Glomerular endothelial cell (primary cell): ENCODE data around the gene OCA2. TPM values are rescaled to one million over a fixed set of nuclear protein-coding genes. Genes with fewer than 3 reads are reported as not detected.
"Not testable (repeated sequence)": the region's sequence is repeated elsewhere in the genome, so short reads cannot be mapped to it uniquely, and the experiment has no call there.

ENCODE experiments used
- DNase-seq: peaks from one replicate; pipeline ENCODE4 v3.0.0-alpha.2; 2011; ENCODE audit warnings: low read depth, low spot score; ENCODE audit errors: extremely low read depth
- total RNA-seq: library from RNA; depleted of rRNA; stranded (reverse); fragments of >200 nt; gene quantifications from 2 replicates; pipeline ENCODE4 v1.2.3, GENCODE V29; 2015

Gene OCA2
- total RNA-seq, 1 donor from 2014 or later = not detected

DNA sequence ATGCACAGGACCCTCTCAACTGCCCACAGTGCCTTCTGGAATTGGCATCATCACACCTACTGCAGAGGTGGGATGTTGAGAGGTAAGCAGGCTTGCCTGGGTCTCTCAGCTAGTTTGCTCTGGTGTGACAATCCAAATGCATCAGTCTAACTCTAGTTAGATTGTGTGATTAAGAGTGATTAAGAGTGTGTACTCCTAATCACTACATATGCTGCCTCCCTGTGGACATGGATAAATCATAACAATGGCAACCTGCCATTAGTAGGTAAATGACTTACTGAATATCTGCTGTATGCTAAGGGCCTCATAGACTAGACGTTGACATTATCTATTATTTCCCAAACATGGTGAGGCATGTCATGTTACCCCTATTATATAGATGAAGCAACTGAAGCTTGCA, 342.1 kb downstream of the OCA2 start:
- no peak for DNase-seq

- no peak for DNase-seq
Observed at GRCh38 chr15:27752691-27753090, 346.4 kb downstream of the OCA2 start.

DNA sequence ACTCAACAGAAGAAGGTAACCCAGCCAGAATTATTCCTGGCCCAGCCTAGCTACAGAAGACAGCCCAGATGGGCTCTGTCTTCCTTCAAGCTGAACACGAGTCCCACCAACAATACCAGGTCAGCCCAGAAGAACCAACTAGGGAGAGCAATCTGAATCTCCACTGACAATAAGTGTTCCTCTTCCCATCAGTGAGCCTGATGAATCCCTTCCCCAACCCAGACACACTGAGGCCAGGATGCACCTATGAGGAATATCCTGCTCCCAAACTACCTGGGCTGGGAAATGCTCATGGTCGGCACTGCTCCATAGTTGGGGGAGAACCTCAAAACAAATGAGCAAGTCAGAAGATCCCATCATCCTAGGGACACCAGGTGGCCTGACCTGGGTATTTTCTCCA, 351.1 kb downstream of the OCA2 start:
- DNase-seq = no peak

DNA sequence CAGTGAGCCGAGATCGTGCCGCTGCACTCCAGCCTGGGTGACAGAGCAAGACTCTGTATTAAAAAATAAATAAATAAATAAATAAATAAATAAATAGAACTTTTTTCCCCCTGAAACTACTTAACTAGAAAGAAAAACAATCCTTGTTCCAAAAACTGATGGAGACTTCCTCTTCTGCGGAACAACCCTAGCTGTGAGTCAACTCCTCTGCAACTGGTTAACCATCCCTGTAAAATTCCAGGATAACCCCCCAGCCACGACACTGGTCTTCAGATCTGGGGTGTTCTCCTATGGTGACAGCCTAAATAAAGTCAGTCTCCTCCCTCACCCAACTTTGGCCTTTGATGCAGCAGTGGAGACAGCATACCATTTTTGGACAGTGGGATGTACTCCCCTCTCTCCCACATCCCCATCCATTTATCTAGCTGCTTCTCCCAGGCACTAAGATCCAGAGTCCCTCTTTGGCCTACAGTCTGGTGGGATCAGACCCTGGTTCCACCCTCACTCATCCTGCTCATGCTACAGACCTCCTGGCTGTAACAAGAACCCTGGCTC, 352.6 kb downstream of the OCA2 start:
- no peak for DNase-seq

DNA sequence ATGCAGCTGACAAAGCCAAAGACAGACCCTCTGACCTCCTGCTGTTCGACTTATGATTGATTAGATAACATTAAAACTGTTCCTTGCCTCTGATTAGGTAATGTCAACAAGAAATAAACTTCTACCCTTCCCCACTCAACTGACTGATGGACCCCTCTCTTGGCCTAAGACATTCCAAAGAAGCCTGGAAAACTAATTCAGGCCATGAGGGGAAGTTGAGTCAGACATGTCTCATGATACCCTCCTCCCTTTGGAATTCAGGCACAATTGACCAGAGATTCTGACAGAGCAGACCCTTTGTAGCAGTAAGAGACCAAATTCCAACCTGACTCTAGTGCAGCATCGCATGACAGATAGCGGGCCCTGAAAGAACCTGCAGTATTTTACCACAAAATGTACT, 354.5 kb downstream of the OCA2 start:
- DNase-seq = no peak

DNA sequence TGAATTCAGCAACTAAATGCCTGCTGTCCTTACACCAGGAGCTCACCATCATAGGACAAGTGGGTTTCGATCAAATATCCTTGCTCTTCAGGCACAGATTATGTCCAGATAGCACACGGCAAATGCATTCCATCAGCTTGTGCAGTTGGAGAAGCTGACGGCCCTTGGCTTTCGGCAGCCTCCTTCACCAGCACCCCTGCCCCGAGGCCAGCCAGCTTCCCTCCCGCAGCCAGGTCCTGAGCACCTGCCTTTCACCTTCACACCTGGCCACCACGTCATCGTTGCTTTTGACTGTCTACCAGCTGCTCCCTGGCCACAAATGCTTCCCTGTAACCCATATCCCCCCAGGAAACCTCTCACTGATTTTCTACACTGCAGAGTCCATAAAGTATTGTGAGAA, 355.5 kb downstream of the OCA2 start:
- no peak for DNase-seq

GRCh38 chr15:27742751-27743477, 356.2 kb downstream of the OCA2 start:
- no peak for DNase-seq

DNA sequence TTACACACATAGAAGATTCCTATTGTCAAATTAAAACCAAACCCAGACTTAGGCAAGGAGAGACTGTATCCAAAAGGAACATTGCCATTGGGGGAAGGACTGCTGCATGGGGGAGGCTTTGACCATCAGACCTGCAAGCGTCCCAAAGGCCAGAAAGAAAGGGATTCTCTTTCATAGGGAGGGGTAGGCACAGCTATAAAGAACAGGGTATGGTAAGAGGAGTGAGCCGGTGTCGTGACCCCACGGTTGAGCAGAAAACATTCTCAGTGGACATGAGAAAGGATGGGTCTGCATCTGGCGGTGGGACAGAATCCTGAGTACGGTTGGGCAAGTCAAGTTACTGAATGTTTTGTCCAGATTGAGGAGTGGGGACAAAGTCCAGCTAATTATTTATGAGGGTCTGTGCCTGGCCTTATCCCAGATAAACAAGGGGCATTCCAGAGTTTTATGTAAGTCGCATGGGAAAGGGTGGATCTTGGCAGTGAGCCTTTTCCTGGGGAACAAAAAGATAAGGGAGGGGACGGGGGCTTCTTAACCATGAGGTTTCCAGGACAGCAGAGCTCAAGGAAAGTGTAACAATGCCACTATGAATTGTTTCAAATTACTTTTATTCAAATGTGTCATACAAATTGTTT, 357.8 kb downstream of the OCA2 start:
- no peak for DNase-seq

DNA sequence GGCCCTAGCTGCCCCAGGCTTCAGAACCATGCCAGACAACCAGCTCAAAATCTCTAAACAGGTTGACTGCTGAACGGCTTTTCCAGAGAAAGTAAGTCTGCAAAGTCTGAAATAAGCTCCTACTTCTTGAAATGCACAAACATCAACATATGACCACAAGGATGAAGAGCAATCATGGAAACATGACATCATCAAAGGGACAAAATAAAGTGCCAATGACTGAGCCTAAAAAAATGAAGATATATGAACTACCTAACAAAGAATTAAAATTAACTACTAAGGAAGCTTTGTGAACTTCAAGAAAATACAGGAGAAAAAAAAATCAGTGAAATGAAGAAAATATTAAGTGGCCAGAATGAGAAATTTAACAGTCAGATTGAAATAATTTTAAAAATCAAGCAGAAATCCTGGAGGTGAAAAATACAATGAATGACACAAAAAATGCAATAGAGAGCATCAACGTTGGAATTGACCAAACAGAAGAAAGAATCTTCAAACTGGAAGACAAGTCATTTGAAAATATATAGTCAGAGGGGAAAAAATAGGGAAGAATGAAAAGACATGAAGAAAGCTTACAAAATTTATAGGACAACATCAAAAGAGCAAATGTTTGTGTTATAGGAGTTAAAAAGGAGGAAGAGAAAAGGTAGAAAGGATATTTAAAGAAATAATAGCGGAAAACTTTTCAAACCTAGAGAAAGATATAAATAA, 364.2 kb downstream of the OCA2 start:
- DNase-seq = no peak

- DNase-seq = no peak
Observed at GRCh38 chr15:27731776-27732175, 367.3 kb downstream of the OCA2 start.

DNA sequence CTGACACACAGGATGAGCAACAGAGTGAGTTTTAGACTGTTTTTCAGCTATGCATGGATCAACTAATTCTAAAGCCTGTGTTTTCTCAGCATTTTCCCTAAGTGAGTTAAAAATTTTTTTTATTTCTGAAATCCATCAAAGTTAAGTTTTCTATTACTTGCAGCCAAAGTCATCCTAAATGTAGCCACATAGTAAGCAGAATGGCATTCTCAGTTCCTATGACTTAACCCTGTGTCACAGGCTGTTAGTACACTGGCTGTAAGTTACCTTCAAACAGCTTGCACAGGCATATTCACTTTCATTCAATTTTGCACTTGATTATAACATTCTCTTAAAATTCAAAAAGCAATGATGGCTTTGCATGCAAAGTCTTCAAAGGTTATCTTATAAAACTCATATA, 368.2 kb downstream of the OCA2 start:
- no peak for DNase-seq

GRCh38 chr15:27725731-27726130, 373.4 kb downstream of the OCA2 start:
- no peak for DNase-seq

GRCh38 chr15:27723821-27724220, 375.3 kb downstream of the OCA2 start:
- DNase-seq = no peak

DNA sequence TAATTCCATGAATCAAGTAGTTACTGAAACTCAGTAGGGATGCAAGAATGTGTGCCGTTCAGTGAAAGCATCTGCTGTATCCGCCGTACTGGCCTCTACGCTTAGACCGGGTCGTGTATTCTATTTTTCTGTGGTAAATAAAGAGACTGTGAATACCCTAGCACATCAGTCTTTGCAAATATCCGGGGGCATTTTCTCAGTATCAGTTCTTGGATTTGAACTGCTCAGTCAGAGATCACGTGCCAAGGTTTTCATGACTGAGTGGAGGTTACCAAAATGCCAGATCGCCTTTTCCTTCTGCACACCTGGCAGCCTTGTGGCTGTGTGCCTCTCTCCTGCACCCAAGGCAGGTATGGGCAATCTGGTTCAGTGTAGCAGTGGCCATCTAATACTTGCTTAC, 377.0 kb downstream of the OCA2 start:
- no peak for DNase-seq

DNA sequence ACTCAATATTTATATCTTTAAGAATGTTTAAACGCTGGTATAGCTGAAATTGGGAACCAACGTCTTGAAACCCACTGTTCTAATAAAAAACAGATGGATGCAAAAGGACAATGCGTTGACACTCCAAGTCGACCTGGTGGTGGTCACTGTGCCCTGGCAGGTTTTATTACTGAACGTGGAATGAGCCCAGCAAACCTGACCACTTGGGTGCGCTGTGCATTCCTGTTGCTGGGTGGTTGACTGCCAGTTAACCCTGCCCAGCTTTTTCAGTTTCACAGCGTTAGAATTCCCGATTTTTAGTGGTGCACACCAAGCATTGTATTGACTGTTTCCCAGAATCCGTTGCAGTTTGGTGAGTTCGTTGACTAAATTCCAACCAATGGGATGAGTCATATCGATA, 384.4 kb downstream of the OCA2 start:
- no peak for DNase-seq

DNA sequence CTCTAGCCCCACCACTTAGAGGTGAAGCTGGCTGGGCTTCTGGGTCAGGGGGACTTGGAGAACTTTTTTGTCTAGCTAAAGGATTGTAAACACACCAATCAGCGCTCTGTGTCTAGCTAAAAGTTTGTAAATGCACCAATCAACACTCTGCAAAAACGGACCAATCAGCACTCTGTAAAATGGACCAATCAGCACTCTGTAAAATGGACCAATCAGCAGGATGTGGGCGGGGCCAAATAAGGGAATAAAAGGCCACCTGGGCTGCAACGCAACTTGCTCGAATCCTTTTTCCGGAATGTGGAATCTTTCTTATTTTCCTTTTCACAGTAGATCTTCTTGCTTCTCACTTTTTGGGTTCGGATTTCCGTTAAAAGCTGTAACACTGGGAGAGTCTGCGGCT, 385.3 kb downstream of the OCA2 start:
- not testable (repeated sequence) for DNase-seq

GRCh38 chr15:27707257-27707656, 391.9 kb downstream of the OCA2 start:
- no peak for DNase-seq

DNA sequence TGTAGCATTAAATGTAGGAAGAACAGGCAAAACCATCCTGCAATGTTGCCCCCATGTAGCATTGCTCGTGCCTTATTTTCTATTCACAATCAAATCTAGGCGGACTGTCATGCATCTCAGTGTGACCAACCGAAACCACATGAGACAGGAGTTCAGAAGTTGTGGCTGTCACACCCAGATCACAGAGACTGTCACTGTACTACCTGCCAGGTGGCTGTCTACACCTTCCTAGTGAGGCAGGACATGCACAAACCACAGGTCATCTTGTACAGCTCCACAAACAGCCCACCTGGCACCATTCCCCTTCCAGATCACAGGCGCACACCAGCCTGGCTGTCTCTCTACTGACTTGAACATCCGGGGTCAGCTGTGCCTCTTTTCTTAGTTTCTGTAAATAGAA, 392.8 kb downstream of the OCA2 start:
- DNase-seq = no peak

GRCh38 chr15:27705056-27705455, 394.1 kb downstream of the OCA2 start:
- DNase-seq = no peak
